ENCODE data around the gene OR10P1.

GRCh38 chr12:55654511-55655214 lies 18.0 kb downstream of the OR10P1 start:
- TF ChIP-seq CTCF (IDR thresholded peaks at IDR 0.05; ENCODE audit: low read depth, low read length) (no peak), EZH2phosphoT487 (IDR thresholded peaks at IDR 0.05; ENCODE audit: low read depth) (no peak)
